Epithelial cell of esophagus (primary cell): ENCODE data around the gene VILL.
"Not testable (repeated sequence)": the region's sequence is repeated elsewhere in the genome, so short reads cannot be mapped to it uniquely, and the experiment has no call there.

ENCODE experiments used
- DNase-seq: peaks from one replicate; pipeline ENCODE4 v3.0.0; 2010; ENCODE audit warnings: low read depth
- H3K4me3 ChIP-seq: 2 replicates; pipeline ENCODE4 v1.5.1; 2011; ENCODE audit warnings: mild to moderate bottlenecking, low read length, control low read depth
- CTCF ChIP-seq: IDR thresholded peaks from 2 replicates; pipeline ENCODE4 v1.5.1; 2011; ENCODE audit warnings: low read depth, mild to moderate bottlenecking, low read length, control low read depth, inconsistent platforms; ENCODE audit not compliant: insufficient read depth; ENCODE audit errors: missing control alignments

VILL gene

GRCh38 chr3:38047896-38048295 is 57.3 kb downstream of the VILL start:
- no peak overlapping the region for H3K4me3 ChIP-seq
- DNase-seq, result no peak
- no peak for TF ChIP-seq CTCF

DNA sequence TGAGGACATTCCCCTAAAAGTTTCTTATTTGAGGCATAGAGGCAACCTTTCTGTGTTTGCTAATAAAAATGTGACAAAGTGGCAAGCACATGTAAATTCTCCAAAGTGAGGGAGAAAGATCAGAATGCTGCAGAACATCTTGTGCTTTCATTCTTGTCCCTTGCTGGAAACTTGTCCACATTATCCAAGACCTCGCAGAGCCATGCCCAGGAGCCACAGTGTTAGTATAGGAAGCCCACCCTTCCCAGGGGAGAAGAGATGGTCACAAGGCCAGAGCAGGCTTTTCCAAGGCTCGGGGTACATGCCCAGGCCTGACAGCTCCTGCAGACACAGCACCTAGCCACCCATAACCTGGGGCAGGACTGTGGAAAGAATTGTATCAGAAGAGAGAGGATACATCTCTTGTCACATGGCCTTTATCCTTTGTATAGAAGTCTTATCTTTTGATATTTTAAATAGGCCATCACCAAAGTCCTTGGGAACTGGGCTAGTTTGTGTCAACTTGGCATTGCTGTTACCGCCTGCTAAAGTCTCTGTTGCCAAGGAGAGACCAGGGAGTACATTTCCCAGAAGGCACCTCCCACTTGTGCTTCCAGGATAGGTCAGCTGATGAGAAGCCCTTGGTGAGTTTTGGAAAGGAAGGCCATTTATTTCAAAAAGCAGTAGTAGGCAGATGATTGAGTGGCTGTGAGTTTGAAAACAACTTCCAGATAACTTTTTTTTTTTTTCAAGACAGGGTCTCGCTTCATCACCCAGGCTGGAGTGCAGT is 59.0 kb downstream of the VILL start:
- DNase-seq, result no peak
- no peak overlapping the region for H3K4me3 ChIP-seq
- TF ChIP-seq CTCF, result no peak

DNA sequence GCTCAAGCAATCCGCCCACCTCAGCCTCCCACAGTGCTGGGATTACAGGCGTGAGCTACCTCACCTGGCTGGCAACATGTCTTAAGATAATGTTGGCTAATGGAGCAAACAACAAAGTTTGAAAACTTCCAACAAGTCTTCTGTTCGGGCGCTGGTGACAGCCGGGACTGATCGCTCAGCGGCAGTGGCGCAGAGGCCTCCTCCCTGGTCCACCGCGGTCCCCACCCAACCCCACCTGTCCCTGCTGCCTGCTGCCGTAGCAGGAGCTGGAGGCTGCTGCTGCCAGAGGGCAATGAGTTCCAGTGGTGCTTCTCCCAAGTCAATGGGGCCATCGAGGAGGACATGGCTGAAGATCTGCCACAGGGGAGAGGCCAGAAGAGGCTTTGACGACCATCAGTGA is 60.5 kb downstream of the VILL start:
- TF ChIP-seq CTCF, result no peak
- no peak for DNase-seq
- H3K4me3 ChIP-seq, result no peak overlapping the region

DNA sequence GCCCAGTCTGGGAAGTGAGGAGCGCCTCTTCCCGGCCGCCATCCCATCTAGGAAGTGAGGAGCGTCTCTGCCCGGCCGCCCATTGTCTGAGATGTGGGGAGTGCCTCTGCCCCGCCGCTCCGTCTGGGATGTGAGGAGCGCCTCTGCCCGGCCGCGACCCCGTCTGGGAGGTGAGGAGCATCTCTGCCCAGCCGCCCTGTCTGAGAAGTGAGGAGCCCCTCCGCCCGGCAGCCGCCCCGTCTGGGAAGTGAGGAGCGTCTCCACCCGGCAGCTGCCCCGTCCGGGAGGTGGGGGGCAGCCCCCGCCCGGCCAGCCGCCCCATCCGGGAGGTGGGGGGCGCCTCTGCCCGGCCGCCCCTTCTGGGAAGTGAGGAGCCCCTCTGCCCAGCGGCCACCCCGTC is 62.7 kb downstream of the VILL start:
- DNase-seq, H3K4me3 ChIP-seq: not testable (repeated sequence)

DNA sequence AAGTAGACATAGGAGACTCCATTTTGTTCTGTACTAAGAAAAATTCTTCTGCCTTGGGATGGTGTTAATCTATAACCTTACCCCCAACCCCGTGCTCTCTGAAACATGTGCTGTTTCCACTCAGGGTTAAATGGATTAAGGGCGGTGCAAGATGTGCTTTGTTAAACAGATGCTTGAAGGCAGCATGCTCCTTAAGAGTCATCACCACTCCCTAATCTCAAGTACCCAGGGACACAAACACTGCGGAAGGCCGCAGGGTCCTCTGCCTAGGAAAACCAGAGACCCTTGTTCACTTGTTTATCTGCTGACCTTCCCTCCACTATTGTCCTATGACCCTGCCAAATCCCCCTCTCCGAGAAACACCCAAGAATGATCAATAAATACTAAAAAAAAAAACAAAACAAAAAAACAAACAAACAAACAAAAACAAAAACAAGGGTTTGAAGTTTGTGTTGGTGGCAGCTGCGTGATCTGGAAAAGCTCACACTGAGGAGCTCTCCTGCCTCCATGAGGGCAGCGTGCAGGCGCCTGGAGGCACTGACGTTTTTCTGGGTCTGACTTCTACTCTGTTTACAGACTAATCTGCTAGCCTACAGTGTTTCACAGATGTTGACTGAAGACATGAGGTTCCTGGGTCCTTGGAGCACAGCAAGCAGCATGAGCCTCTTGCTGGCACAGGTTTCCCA is 63.4 kb downstream of the VILL start:
- H3K4me3 ChIP-seq, DNase-seq: not testable (repeated sequence)

DNA sequence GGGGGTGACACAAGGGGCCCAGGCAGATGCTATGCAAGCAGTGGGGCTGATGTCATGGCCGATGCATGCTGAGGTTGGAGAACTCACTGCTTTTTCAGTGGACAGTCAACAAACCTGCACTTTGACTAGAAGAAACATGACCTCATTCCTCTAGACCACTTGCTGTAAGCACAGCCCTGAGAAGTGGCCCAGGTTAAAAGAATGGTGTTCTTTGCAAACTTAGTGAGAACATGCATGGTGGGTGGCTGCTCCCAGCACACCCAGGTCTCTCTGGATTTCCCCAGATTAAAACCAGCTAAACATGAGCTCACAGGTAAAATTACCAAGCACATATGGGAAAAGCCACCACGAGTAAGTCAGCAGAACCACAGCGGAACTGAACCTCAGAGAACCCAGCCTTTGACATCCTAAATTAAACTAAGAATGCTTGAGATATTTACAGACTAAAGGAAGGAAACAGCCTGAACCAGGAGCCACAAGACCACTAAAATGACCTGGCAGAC is 64.0 kb downstream of the VILL start:
- TF ChIP-seq CTCF, result no peak
- DNase-seq, result no peak
- H3K4me3 ChIP-seq, result no peak overlapping the region
